HFF-Myc (cell line): ENCODE measurements around the gene WIPF2.
A peak's percentile ranks its signal among the peaks of the same experiment; 100 is the strongest.
"Not testable (repeated sequence)": the region's sequence is repeated elsewhere in the genome, so short reads cannot be mapped to it uniquely, and the experiment has no call there.

Experiments
- DNase-seq: peaks from one replicate; pipeline ENCODE4 v3.0.0-alpha.2; 2011; ENCODE audit warnings: low read depth; ENCODE audit errors: extremely low read depth
- H3K4me3 ChIP-seq: replicated peaks from 2 replicates; pipeline ENCODE4 v1.5.1; 2011; ENCODE audit warnings: low read depth, mild to moderate bottlenecking, control low read depth, low read length
- TF ChIP-seq, protein P1 (sequence below): IDR thresholded peaks from 2 replicates; pipeline ENCODE4 v1.5.1; 2012; ENCODE audit warnings: mild to moderate bottlenecking, low read depth, low read length, control low read depth; ENCODE audit errors: missing control alignments

Gene WIPF2

DNA sequence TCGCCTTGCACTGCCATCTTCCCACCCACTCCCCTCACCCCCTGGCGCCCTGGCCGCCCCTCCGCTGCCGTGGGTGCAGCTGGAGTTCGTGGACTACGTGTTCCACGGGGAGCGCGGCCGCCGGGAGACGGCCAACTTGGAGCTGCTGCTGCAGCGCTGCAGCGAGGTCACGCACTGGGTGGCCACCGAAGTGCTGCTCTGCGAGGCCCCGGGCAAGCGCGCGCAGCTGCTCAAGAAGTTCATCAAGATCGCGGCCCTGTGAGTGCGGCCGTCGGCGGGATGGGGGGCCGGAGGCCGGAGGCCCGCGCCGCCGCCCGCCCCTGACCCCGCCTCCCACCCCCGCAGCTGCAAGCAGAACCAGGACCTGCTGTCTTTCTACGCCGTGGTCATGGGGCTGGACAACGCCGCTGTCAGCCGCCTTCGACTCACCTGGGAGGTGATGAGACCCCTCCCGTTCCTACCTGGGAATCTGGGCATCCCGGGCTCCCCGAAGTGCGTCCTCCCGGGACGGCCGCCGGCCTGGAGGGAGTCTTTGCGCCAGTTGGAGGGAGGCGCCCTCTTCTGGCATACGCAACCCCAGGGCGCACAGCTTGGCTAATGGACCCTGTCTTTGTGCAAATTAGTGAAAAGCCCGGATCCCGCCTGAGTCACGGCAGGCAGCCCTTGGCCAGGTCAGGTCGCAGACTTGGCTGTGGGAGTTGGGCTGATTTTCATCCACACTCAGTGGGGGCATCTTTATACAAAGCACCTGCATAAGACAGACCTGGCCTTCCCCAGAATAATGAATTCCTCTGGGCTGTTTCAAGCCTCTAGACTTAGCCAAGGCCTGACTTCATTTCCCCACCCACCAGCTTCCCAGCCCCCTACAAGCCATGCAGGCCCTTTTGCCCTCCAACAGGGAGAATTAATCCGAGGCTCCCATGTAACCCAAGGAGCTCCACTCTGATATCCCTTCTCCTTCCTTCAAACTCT lies 27.6 kb upstream of the WIPF2 start:
- TF ChIP-seq, protein P1, sequence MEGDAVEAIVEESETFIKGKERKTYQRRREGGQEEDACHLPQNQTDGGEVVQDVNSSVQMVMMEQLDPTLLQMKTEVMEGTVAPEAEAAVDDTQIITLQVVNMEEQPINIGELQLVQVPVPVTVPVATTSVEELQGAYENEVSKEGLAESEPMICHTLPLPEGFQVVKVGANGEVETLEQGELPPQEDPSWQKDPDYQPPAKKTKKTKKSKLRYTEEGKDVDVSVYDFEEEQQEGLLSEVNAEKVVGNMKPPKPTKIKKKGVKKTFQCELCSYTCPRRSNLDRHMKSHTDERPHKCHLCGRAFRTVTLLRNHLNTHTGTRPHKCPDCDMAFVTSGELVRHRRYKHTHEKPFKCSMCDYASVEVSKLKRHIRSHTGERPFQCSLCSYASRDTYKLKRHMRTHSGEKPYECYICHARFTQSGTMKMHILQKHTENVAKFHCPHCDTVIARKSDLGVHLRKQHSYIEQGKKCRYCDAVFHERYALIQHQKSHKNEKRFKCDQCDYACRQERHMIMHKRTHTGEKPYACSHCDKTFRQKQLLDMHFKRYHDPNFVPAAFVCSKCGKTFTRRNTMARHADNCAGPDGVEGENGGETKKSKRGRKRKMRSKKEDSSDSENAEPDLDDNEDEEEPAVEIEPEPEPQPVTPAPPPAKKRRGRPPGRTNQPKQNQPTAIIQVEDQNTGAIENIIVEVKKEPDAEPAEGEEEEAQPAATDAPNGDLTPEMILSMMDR, result peak; percentile 77
- peak overlapping the region; percentile 37 for H3K4me3 ChIP-seq
- DNase-seq, result peak; percentile 43

DNA sequence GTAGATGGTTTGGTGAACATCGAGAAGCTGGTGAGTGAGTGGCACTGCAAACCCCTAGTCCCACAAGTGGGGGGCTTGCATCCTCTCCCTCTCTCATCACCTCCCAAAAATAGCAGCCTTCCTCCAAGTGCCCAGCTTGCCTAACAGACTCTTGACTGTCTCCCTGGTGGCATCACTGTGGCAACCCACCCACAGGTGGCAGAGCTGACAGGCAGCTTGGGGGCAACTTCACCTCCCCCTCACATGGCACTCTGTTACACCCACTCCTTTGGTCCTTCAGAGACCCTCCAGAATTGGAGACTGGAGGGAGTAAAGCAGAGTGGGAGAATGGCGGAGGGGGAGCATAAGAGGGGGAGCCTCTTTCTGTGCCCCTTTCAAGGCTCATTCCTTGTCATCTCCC lies 26.1 kb upstream of the WIPF2 start:
- no peak for DNase-seq
- TF ChIP-seq, protein P1, result no peak
- H3K4me3 ChIP-seq, result no peak overlapping the region

DNA sequence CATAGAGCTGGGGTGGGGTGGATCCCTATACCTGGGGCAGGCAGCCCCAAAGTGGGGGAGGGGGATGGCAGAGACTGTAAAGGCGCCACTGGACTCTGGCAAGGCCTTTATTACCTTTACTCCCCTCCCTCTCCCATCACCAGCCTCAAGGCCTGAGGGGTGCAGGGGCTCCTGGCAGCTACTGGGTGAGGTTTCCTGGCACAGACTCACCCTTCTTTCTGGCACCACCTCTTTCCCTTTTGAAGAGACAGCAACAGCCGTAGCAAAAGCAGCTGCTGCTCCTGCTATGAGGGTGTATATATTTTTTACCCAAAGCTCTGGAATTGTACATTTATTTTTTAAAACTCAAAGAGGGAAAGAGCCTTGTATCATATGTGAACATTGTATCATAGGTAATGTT lies 24.3 kb upstream of the WIPF2 start:
- no peak for DNase-seq
- TF ChIP-seq, protein P1, result no peak
- H3K4me3 ChIP-seq, result no peak overlapping the region

DNA sequence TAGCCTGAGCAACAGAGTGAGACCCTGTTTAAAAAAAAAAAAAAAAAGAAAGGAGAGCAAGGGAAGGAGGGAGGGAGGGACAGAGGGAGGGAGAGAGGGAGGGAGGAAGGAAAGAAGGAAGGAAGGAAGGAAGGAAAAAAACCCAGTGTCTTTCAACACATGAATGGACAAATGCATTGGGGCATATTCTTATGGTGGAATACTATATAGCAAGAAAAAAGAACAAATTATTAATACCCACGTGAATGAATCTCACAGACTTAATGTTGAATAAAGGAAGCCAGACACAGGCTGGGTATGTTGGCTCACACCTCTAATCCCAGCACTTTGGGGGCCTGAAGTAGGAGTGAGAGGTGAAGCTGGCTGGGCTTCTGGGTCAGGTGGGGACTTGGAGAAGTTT lies 21.6 kb upstream of the WIPF2 start:
- no peak overlapping the region for H3K4me3 ChIP-seq
- TF ChIP-seq, protein P1, result no peak
- DNase-seq, result no peak

DNA sequence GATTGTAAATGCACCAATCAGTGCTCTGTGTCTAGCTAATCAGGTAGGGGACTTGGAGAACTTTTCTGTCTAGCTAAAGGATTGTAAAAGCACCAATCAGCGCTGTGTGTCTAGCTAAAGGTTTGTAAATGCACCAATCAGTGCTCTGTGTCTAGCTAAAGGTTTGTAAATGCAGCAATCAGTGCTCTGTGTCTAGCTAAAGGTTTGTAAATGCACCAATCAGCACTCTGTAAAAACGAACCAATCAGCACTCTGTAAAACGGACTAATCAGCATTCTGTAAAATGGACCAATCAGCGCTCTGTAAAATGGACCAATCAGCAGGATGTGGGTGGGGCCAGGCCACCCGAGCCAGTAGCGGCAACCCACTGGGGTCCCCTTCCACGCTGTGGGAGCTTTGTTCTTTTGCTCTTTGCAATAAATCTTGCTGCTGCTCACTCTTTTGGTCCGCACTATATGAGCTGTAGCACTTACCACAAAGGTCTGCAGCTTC lies 21.1 kb upstream of the WIPF2 start:
- DNase-seq, H3K4me3 ChIP-seq: not testable (repeated sequence)

DNA sequence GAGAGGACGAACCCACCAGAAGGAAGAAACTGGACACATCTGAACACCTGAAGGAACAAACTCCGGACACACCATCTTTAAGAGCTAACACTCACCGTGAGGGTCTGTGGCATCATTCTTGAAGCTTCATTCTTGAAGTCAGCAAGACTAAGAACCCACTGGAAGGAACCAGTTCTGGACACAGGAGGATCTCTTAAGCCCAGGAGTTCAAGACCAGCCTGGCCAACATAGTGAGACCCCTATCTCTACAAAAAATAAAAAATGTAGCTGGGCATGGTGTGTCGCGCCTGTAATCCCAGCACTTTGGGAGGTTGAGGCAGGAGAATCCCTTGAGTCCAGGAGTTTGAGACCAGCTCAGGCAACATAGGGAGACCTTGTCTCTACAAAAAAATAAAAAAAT lies 20.5 kb upstream of the WIPF2 start:
- TF ChIP-seq, protein P1, result no peak
- H3K4me3 ChIP-seq, result no peak overlapping the region
- no peak for DNase-seq

DNA sequence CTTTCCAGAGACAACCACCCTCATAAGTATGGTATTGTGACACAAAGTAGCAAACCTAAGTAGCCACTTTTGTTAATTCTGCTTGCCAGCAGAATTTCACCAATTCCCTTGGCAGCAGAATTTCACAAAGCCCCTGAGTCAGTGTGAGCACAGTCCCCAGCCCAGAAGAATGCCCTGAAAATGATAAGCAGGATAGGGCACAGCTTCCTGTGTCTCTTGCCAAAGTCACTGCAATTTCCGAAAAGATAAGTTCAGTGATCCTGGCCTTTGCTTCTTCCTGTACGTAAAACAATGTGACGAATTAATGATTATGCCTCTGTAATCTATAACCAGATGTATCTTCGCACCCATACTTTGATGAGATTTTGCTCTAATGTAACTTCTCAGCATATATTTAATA lies 16.0 kb upstream of the WIPF2 start:
- H3K4me3 ChIP-seq, result no peak overlapping the region
- no peak for DNase-seq
- TF ChIP-seq, protein P1, result no peak

DNA sequence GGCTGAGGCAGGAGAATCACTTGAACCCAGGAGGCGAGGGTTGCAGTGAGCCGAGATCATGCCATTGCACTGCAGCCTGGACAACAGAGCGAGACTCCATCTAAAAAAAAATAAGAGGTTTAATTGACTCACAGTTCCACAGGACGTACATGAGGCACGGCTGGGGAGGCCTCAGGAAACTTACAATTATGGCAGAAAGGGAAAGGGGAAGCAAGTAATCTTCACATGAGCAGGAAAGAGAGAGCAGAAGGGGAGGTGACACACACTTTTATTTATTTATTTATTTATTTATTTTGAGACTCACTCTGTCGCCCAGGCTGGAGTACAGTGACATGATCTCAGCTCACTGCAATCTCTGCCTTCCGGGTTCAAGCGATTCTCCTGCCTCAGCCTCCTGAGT lies 12.9 kb upstream of the WIPF2 start:
- H3K4me3 ChIP-seq, result not testable (repeated sequence)

More for the DNA sequence above, 12.9 kb upstream of the WIPF2 start:
- not testable (repeated sequence) for DNase-seq
